Measurements from ENCODE around the gene RPL29. TPM values are rescaled to one million over a fixed set of nuclear protein-coding genes. Genes with fewer than 3 reads are reported as not detected.
"Not testable (repeated sequence)": the region's sequence is repeated elsewhere in the genome, so short reads cannot be mapped to it uniquely, and the experiment has no call there.

RPL29 gene
- polyA plus RNA-seq (ENCODE audit: insufficient read length), result 3,323 TPM

DNA sequence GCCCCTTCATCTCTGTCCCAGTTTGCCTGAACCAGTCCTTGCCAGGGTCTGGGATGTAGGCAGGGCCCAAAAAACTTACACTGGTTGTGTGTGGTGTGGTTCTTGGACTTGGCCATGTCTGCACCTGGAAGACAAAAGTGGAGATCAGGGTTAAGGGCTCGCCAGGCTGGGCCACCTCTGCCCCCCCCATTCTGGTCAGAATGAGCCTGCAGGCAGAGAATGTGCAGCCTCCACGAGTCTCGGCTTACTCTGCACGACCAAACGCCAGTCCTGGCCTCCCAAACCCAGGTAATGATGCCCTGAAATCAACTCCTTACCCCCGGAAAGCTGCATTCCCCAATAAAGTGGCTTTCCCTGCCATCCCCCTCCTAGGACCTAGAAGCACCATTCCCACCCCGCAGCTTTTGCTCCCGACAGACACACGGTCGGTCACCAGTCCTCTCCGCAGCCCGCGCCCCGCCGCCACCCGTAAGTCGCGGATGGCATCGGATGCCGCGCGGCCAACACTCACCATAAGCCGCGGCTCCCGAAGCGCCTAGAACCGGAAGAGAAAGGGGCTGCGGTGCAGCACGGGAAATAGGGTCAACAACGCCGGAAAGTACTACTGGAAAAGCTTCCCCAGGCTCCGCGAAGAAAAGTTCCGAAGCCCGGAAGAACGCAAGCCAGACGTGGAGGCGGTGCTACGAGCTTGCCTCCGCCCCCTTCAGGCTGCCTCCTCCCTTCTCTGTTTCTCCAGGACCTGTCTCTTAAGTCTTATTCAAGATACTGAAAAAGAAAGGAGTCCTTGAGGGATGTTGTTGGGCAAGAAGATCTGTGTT lies at the start of gene RPL29:
TSS of gene RPL29 (minus strand) at position 550 of the 818 bp plus-strand sequence. CDS start at position 116, 434 bp downstream.
- DNase-seq (ENCODE audit: low read depth), result peak; percentile 92

DNA sequence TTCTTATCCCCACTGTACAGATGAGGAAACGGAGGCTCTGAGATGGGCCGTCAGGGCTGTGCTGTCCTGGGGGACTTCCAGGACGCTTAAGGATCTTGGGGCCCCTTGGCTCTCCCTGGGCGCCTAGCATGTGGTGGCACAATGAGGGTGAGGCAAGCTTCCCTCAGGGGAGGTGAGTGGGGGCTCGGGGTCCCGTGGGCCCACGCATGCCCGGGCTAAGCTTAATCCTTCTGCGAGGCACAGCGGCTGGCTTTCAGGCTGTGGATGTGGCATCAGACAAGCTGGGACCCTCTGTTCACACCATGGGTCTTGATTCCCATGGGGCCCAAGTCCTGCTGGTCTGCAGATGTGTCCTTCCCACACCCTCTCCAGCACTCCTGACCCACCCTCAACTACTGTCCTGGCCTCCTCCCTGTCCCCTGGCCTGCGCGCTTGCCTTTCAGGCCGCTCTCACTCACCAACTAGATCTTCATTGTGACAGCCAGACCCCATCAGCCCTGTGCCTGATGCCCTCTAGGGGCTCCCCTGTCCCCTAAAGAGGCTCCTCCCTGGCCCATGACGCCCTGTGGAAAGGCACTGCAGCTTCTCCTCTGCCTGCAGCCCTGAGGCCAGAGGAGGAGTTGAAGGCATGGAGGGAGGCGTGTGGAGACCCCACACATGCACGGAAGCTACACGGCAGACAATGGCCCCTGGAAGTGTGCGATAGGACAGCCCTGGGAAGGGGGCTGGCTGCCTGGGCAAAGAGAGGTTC lies 49.3 kb upstream of the RPL29 start:
- DNase-seq (ENCODE audit: low read depth), result no peak

GRCh38 chr3:52043750-52044149 lies 48.1 kb upstream of the RPL29 start:
- DNase-seq (ENCODE audit: low read depth), result no peak

GRCh38 chr3:52043039-52043438 lies 47.3 kb upstream of the RPL29 start:
- DNase-seq (ENCODE audit: low read depth), result not testable (repeated sequence)

DNA sequence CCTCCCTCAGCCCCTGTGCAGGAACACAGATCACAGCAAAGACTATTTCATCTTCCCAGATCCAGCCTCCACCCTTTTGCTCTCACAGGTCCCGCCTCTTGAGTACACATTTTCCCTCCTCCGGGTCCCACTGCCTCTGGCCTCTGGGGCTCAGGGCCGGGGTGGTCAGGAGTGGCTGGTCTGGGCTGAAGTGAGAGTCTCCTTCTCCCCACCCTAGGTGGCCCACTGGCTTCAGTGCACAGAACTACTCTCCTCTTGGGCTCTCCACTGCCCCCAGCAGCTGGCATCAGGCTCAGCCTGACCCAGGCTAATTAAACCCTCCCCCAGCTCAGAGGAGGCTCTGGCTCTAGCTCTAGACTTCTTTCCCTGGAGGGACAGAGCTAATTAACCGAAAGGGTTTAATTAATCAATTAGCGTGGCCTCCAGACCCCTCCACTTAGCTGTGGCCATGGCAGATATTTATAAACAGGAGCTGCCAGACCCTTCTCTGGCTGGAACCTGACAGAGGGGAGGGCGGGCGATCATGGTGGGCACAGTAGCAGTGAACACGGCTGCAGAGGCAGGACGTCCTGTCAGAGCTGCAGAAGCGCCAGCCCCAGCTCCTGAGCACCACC lies 45.5 kb upstream of the RPL29 start:
- no peak for DNase-seq (ENCODE audit: low read depth)

GRCh38 chr3:52040600-52040999 lies 44.9 kb upstream of the RPL29 start:
- DNase-seq (ENCODE audit: low read depth), result no peak

- no peak for DNase-seq (ENCODE audit: low read depth)
These were observed 44.2 kb upstream of the RPL29 start for GRCh38 chr3:52039846-52040245.

DNA sequence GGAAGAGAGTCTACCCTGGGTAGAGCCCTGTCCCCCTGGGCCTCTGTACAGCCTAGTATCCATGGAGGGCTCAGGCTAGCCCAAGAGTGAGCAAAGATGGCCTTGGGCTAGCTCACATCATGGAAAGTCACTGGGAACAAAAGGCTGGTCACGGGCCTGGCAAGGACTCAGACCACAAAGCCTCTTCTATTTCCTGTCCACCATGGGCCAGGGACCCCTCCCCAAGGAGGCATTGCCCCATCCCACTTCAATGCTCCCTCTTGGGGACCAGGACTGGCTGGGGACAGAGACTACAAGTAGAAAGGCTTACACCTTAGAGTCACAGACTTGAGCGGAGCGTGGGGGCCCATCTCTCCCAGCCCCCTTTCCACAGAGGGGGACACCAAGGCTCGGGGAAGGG lies 43.7 kb upstream of the RPL29 start:
- no peak for DNase-seq (ENCODE audit: low read depth)

DNA sequence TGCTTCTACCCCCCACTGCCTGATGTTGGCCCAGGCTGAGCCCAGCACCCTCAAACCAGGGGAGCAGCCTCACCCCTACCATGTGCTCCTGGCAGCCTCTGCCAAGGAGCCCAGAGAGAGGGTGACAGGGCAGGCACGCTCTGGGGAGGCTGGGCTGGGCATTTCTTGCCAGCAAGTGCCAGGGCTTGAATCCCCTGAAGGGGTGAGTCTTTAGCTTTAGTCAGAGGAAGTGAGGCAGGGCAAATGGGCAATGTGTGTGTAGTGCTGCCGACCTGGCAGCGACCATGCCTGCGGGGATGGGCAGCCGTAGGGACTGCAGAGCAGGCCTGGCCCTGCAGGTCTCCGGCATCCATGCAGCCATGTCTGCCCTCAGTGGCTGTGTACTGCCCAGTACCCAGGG lies 42.5 kb upstream of the RPL29 start:
- no peak for DNase-seq (ENCODE audit: low read depth)

DNA sequence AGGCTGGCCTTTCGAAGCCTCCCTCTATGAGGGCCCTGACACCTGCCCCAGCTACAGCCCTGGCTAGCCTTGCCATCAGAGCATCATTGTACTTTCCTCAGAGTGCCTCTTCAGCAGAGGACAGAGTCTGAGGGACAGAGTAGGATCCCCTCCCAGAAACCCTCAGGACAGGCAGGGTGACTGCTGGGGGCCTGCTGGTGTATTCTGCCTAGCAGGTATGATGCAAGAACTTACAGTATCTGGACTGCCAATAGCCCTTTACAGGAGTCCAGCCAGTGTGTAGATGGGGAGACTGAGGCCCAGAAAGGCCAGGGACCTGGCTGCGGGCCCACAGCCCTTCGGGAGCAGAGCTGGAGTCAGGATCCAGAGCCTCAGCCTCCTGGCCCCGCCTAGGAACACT lies 41.6 kb upstream of the RPL29 start:
- no peak for DNase-seq (ENCODE audit: low read depth)

DNA sequence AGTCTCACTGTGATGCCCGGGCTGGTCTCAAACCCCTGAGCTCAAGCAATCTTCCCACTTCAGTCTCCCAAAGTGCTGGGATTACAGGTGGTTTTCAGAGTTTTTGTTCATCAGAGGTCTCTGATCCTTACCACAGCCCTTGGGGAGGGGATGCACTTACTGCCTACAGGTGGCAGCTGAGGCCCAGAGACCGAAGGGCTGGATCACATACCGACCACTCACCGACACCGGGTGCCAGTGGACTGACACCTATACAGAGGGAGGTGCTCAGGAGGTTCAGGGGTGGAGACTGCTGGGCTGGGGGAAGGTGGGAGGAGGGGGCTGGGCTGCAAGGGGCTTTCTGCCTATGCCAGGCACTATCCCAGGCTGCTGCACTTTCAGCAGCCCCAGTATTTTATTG lies 41.1 kb upstream of the RPL29 start:
- no peak for DNase-seq (ENCODE audit: low read depth)

DNA sequence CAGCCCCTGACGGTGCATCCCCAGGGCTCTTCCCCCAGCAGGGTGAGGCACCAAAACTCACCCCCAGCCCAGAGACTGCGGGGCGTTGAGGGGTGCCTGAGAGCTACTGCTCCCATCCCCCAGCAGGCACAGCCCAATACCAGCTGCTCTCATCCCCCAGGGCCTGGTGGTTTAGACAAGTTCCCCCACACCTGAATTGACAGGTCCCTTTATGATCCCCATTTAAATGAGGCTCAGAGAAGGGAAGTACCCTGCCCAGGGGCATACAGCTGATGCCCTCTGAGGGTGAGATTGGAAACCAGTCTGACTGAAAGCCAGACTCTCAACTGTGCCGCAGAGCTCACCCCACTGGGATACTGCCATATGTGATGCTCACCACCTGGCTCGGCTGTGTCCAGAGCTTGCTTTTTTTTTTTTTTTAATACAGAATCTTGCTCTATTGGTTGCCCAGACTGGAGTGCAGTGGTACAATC lies 40.6 kb upstream of the RPL29 start:
- no peak for DNase-seq (ENCODE audit: low read depth)

DNA sequence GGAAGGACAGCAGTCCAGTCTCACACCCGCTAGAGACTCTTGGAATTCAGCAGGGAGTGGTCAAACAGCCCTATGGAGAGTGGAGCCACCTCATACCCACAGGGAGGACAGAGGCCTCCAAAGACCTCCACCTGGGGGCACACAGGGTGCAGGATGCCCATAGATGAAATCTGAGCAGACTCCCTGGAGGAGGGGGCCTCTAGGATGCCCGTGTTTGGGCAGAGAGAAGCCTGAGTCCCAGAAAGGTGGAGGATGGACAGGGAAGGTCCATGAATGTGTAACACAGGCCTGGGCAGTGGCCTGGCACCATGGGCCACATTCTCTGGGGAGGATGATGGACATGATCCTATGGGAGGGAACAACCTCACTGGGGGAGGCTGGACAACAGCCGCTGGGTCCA lies 39.0 kb upstream of the RPL29 start:
- DNase-seq (ENCODE audit: low read depth), result no peak

- DNase-seq (ENCODE audit: low read depth), result no peak
These were observed 38.5 kb upstream of the RPL29 start for GRCh38 chr3:52034212-52034611.

- not testable (repeated sequence) for DNase-seq (ENCODE audit: low read depth)
These were observed 38.1 kb upstream of the RPL29 start for GRCh38 chr3:52033748-52034147.

GRCh38 chr3:52032702-52033408 lies 37.2 kb upstream of the RPL29 start:
- no peak for DNase-seq (ENCODE audit: low read depth)

DNA sequence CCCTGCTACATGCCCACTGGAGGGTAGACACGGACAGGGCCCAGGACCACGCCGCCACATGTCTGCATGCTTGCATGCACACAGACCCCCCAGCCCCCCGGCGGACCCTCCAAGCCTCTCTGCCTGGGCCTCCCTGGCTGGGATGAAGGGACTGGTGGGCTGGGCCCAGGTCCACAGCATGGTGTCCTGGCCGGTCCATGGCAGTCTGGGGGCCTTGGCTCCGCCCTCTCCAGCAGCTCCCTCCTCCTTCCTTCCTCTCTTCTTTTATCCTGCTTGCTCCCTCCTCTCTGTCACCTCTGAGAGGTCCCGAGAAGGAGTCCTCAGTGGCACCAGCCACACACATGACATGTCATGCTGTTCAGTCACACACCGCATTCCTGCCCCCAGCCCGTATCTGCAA lies 36.2 kb upstream of the RPL29 start:
- DNase-seq (ENCODE audit: low read depth), result no peak

DNA sequence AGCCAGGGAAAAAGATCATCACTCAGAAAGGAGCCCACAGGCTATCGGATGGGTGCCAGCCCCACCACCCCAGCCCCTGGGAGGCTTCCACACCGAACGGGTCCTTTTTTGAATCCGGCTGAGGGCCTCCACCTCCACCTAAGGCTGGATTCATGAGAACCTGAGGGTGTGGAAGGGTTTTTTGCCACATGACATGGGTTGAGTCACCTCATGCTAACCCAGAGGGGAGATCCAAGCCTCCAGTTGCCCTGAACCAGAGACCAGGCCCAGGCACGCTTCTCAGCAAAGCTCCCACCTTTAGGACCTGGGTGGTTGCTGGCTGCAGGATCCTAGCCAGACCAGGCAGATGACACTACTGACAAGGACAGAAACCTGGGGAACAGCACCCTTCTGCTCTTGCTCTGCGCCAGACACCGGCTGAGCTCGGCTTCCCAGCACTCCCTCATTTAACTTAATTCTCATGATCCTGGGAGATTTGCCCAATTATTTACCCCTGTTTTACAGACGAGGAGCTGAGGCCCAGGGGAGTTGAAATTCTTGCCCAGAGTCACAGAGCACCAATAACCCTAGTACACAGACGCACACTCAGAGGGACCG lies 35.1 kb upstream of the RPL29 start:
- DNase-seq (ENCODE audit: low read depth), result no peak

GRCh38 chr3:52029535-52029934 lies 33.8 kb upstream of the RPL29 start:
- DNase-seq (ENCODE audit: low read depth), result no peak

- DNase-seq (ENCODE audit: low read depth), result no peak
These were observed 33.4 kb upstream of the RPL29 start for GRCh38 chr3:52029053-52029452.

- no peak for DNase-seq (ENCODE audit: low read depth)
These were observed 32.9 kb upstream of the RPL29 start for GRCh38 chr3:52028572-52028971.

Data from forelimb muscle (tissue), 1 donor.